ENCODE data around the gene DENND2D. TPM values are rescaled to one million over a fixed set of nuclear protein-coding genes. Genes with fewer than 3 reads are reported as not detected.

The DENND2D gene
- total and polyA plus RNA-seq, 10 of the 15 experiments (the other 5 are each of a cell fraction or from before 2014, with no cell fraction given), result 149 to 375 (median 172) TPM

- no peak for TF ChIP-seq E2F8 (IDR thresholded peaks at IDR 0.05; ENCODE audit: low read depth, partially characterized antibody)
- peak; percentile 52; the same call in 1 of the 2 replicates for TF ChIP-seq ZNF24 (IDR thresholded peaks at IDR 0.05)
- no peak for TF ChIP-seq RFX5 (IDR thresholded peaks at IDR 0.05; ENCODE audit: low read depth, low read length)
- Histone ChIP-seq H3K27ac (ENCODE audit: control insufficient read depth, insufficient read depth) (peak overlapping the region; percentile 92), H3K27me3 (replicated peaks in 1 of 2; ENCODE audit: control insufficient read depth in 2 of 2, insufficient read depth in 2 of 2, low read length in 1 of 2) (no peaks in the 10 kb centered on the region), H4K20me1 (ENCODE audit: control insufficient read depth, insufficient read depth) (no peaks in the 10 kb centered on the region), H3K4me1 (ENCODE audit: control insufficient read depth, insufficient read depth, low read length) (peaks cover 35% of the 10 kb centered on the region), H3K4me3 (peak overlapping the region; percentile 50), H2AFZ (ENCODE audit: control insufficient read depth, low read depth, low read length) (no peak overlapping the region), H3K9me3 (replicated peaks; ENCODE audit: control insufficient read depth, insufficient read depth, low read length) (no peaks in the 10 kb centered on the region), H3K36me3 (ENCODE audit: control insufficient read depth in 2 of 2, insufficient read depth in 2 of 2, low read length in 1 of 2) (peaks cover 22 to 51% of the 10 kb centered on the region in 2 experiments), H3K9ac (ENCODE audit: control insufficient read depth, insufficient read depth, low read length) (peak overlapping the region; percentile 46), H3K79me2 (ENCODE audit: control insufficient read depth, insufficient read depth, low read length) (peaks cover 71% of the 10 kb centered on the region), H3K4me2 (ENCODE audit: control insufficient read depth, insufficient read depth) (peak overlapping the region; percentile 61)
- no TSS peak for BruUV-seq (replicated peaks)
- DNase-seq (ENCODE audit: low read depth, low spot score), result no peak
- no peak for FAIRE-seq
- intact Hi-C loops (cut with micrococcal nuclease; ENCODE audit: unreplicated experiment) (loop anchor here (5.0 kb wide), 1 partner anchor 47 kb away; no protein-coding TSS in a partner anchor), in situ Hi-C loops (cut with MboI) (no loop called here)
- peak; percentile 4; the same call in 2 of the 3 replicates for ATAC-seq
- POLR2A ChIA-PET, result interaction anchor here (0.6 to 12.8 kb wide), 10 partner anchors 8 to 217 kb away, joined by 3 to 371 read pairs (median 4); no protein-coding TSS in a partner anchor
- CTCF ChIA-PET, result interaction anchor here (0.5 to 14.9 kb wide), 9 partner anchors 11 to 385 kb away, joined by 3 to 239 read pairs (median 5); no protein-coding TSS in a partner anchor
- SMC1A ChIA-PET (ENCODE audit: uncharacterized antibody, unreplicated experiment), result interaction anchor here (0.9 to 8.3 kb wide), 17 partner anchors 8 to 145 kb away, joined by 3 to 105 read pairs (median 8); partner anchors contain the start of genes CEPT1 and DRAM2
- WGBS (ENCODE audit: insufficient coverage, insufficient replicate concordance, low lambda C conversion rate, missing lambda C conversion rate), result 75% methylated on average over 3 of the region's 3 CpGs
- RAD21 ChIA-PET (ENCODE audit: unreplicated experiment), result interaction anchor here (0.7 to 15.0 kb wide), 7 partner anchors 24 to 63 kb away, joined by 3 to 542 read pairs (median 4); partner anchors contain the start of genes CEPT1 and DRAM2
Measured at GRCh38 chr1:111193712-111194480, 6.5 kb downstream of the DENND2D start.
